K562 (cell line): Measurements from ENCODE around the gene DNAJC17. TPM values are rescaled to one million over a fixed set of nuclear protein-coding genes. Genes with fewer than 3 reads are reported as not detected.

Experiments used
- CCNT2 ChIP-seq: IDR thresholded peaks from 2 replicates; pipeline ENCODE4 v1.6.1; 2011; ENCODE audit warnings: borderline replicate concordance, low read depth, mild to moderate bottlenecking, moderate library complexity, mixed read lengths, low read length; ENCODE audit not compliant: insufficient read length; ENCODE audit errors: extremely low read depth
- CHD2 ChIP-seq: IDR thresholded peaks from 2 replicates; pipeline ENCODE4 v1.6.1; 2011; ENCODE audit warnings: low read depth, low read length
- CREM ChIP-seq: IDR thresholded peaks from 2 replicates; pipeline ENCODE4 v1.6.1; 2014; ENCODE audit warnings: antibody characterized with exemption, low read depth
- CUX1 ChIP-seq: fragments of 200-800 bp; sonication (Bioruptor generic); IDR thresholded peaks from 2 replicates; pipeline ENCODE4 v1.6.1; 2016; ENCODE audit warnings: missing genetic modification characterization, missing compliant biosample characterization
- ESRRA ChIP-seq: fragments of 450-650 bp; IDR thresholded peaks from 2 replicates; pipeline ENCODE4 v1.6.1; 2014; ENCODE audit warnings: low read depth, mild to moderate bottlenecking, moderate library complexity, borderline replicate concordance
- ETS1 ChIP-seq: conservative IDR thresholded peaks from 2 replicates; pipeline ENCODE4 v1.6.1; 2011; ENCODE audit warnings: low read depth, mild to moderate bottlenecking, low read length; ENCODE audit not compliant: control insufficient read depth
- FIP1L1 ChIP-seq: fragments of 200-400 bp; formaldehyde crosslinking; IDR thresholded peaks from 2 replicates; pipeline ENCODE4 v1.6.1; 2018; ENCODE audit warnings: mild to moderate bottlenecking, low read depth, low read length; ENCODE audit not compliant: poor library complexity, severe bottlenecking
- GATAD2A ChIP-seq: fragments of 450-650 bp; IDR thresholded peaks from 2 replicates; pipeline ENCODE4 v1.6.1; 2017
- KDM4B ChIP-seq, 2 experiments: fragments of 450-650 bp in 1 of 2; sonication (generic) in 1 of 2; IDR thresholded peaks; 2 replicates each; pipeline ENCODE4 v1.6.1; 2016 to 2017; ENCODE audit warnings: borderline replicate concordance in 2 of 2, antibody characterized with exemption in 1 of 2, low read depth in 1 of 2, mild to moderate bottlenecking in 1 of 2
- KDM5B ChIP-seq: fragments of 200-600 bp; sonication (generic); IDR thresholded peaks from 2 replicates; pipeline ENCODE4 v1.6.1; 2012; ENCODE audit warnings: low read depth, mild to moderate bottlenecking, moderate library complexity, low read length, control low read depth, inconsistent platforms; ENCODE audit not compliant: insufficient replicate concordance
- KLF13 ChIP-seq: fragments of 450-650 bp; IDR thresholded peaks from 2 replicates; pipeline ENCODE4 v1.6.1; 2016; ENCODE audit warnings: missing genetic modification characterization, low read depth, mild to moderate bottlenecking, missing compliant biosample characterization, moderate library complexity, borderline replicate concordance
- KLF16 ChIP-seq: IDR thresholded peaks from 2 replicates; pipeline ENCODE4 v1.6.1; 2016; ENCODE audit warnings: antibody characterized with exemption
- NRF1 ChIP-seq, 2 experiments: fragments of 450-650 bp; IDR thresholded peaks in 1 of 2; conservative IDR thresholded peaks in 1 of 2; 2 replicates each; pipeline ENCODE4 v1.6.1; 2014; ENCODE audit warnings: mild to moderate bottlenecking in 2 of 2
- NUFIP1 ChIP-seq: fragments of 450-650 bp; IDR thresholded peaks from 2 replicates; pipeline ENCODE4 v1.6.1; 2018; ENCODE audit not compliant: partially characterized antibody
- SIX5 ChIP-seq, 2 experiments: IDR thresholded peaks; 2 replicates each; pipeline ENCODE4 v1.6.1; 2011; ENCODE audit warnings: low read length in 2 of 2, borderline replicate concordance in 1 of 2, low read depth in 1 of 2, mild to moderate bottlenecking in 1 of 2, moderate library complexity in 1 of 2; ENCODE audit not compliant: insufficient read depth in 1 of 2
- SREBF1 ChIP-seq: fragments of 150-350 bp; IDR thresholded peaks from 2 replicates; pipeline ENCODE4 v1.6.1; 2014; ENCODE audit warnings: antibody characterized with exemption, low read depth, low read length, borderline replicate concordance
- TEAD1 ChIP-seq, 2 experiments: fragments of 450-650 bp in 1 of 2; sonication (generic) in 1 of 2; formaldehyde crosslinking; IDR thresholded peaks; 2 replicates each; pipeline versions ENCODE4 v1.4.0 to v1.8.0; 2020 to 2022; ENCODE audit warnings: mild to moderate bottlenecking in 2 of 2, missing genetic modification reagents in 1 of 2
- YY1 ChIP-seq, 3 experiments: IDR thresholded peaks; 2 replicates each; pipeline ENCODE4 v1.6.1; 2011; ENCODE audit warnings: low read length in 2 of 3, mild to moderate bottlenecking in 2 of 3, moderate library complexity in 2 of 3, borderline replicate concordance in 1 of 3, control low read depth in 1 of 3, low read depth in 1 of 3; ENCODE audit not compliant: insufficient read depth in 3 of 3, insufficient replicate concordance in 2 of 3, control insufficient read depth in 1 of 3, insufficient read length in 1 of 3; ENCODE audit errors: extremely low read depth in 1 of 3
- ZNF124 ChIP-seq: sonication (generic); formaldehyde crosslinking; IDR thresholded peaks from 2 replicates; pipeline ENCODE4 v1.8.1; 2022; ENCODE audit warnings: missing genetic modification reagents
- polyA plus RNA-seq, 8 experiments: library from polyadenylated mRNA; depleted of rRNA in 4 of 8; stranded (reverse) in 5 of 8; unstranded in 3 of 8; fragments of >200 nt; fragmentation: Nextera tagmentation in 2 of 8; fragmentation: Illumina TruSeq in 1 of 8; extraction: Ambion mirVana in 2 of 8; extraction: Trizol in 1 of 8; gene quantifications; 2 replicates each; pipeline versions ENCODE4 v1.2.1 to v1.2.3, GENCODE V29; 2011 to 2014; ENCODE audit warnings: inconsistent platforms in 1 of 8, missing spikeins in 1 of 8
- total RNA-seq, 7 experiments: library from RNA; depleted of rRNA in 6 of 7; stranded (reverse); fragments of >200 nt in 6 of 7; fragmentation: Illumina TruSeq in 2 of 7; extraction: Trizol in 2 of 7; gene quantifications; 2 replicates each; pipeline versions ENCODE4 v1.2.1 to v1.2.3, GENCODE V29; 2011 to 2021; ENCODE audit warnings: low replicate concordance in 1 of 7

DNAJC17 gene
- total and polyA plus RNA-seq, 9 of the 15 experiments (the other 6 are each of a cell fraction or from before 2014, with no cell fraction given): 2.4 to 79.4 (median 44.2) TPM

- TF ChIP-seq YY1 (IDR thresholded peaks at IDR 0.05; ENCODE audit: borderline replicate concordance in 1 of 3, control insufficient read depth in 1 of 3, extremely low read depth in 1 of 3, insufficient read depth in 3 of 3, insufficient read length in 1 of 3, insufficient replicate concordance in 2 of 3, low read depth in 1 of 3, low read length in 2 of 3) (peak in 1 of 3 experiments; percentile 64), CREM (peak; percentile 86), KLF13 (peak; percentile 87), FIP1L1 (peak; percentile 67), ZNF124 (CRISPR knock-in tag) (peak; percentile 45; the same call in 1 of the 2 replicates), CHD2 (peak; percentile 42; the same call in 1 of the 2 replicates), SIX5 (IDR thresholded peaks at IDR 0.05; ENCODE audit: borderline replicate concordance in 1 of 2, insufficient read depth in 1 of 2, low read depth in 1 of 2, low read length in 2 of 2) (no peak), TEAD1 (CRISPR knock-in tag; IDR thresholded peaks at IDR 0.05) (peak in 1 of 2 experiments; percentile 45; a peak in 1 of 4 replicates), CUX1 (CRISPR knock-in tag) (0 out of 2 replicates have a peak, but pooled peaks have one; percentile 16), KDM5B (peak; percentile 75), GATAD2A (0 out of 2 replicates have a peak, but pooled peaks have one; percentile 55), SREBF1 (no peak), ESRRA (peak; percentile 73; the same call in 1 of the 2 replicates), KDM4B (IDR thresholded peaks at IDR 0.05; ENCODE audit: borderline replicate concordance in 2 of 2, low read depth in 1 of 2) (peak in 1 of 2 experiments; percentile 34; a peak in 1 of 4 replicates), NRF1 (conservative IDR thresholded peaks at IDR 0.05 in 1 of 2, IDR thresholded peaks at IDR 0.05 in 1 of 2) (peak; percentile 86 to 89), NUFIP1 (peak; percentile 47), KLF16 (no peak), ETS1 (0 out of 2 replicates have a peak, but pooled peaks have one; percentile 18), CCNT2 (peak; percentile 83)
These were observed 43.3 kb downstream of the DNAJC17 start, which contains the start of gene GCHFR (continued) for GRCh38 chr15:40763801-40764628.
